Measurements from ENCODE around the gene TDRD12.

DNA sequence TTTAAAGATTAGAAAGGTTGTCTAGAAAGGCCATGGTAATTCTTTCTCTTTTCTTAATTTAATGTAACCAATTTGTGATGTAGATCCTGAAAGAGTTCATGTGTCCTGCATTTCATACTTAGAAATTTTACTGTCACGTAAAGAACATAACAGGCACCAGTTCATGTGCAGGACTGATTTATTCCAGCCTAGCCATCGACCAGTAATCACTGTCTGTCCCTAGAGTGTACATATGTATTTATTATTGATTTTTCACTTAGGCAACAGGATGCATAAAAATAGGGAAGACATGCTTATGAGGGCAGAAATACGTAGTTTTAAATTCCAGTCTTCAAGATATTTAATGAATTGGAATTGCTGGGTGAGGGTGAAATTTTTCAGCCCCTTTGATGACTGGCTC lies 37.6 kb downstream of the TDRD12 start:
- TF ChIP-seq, protein P1, sequence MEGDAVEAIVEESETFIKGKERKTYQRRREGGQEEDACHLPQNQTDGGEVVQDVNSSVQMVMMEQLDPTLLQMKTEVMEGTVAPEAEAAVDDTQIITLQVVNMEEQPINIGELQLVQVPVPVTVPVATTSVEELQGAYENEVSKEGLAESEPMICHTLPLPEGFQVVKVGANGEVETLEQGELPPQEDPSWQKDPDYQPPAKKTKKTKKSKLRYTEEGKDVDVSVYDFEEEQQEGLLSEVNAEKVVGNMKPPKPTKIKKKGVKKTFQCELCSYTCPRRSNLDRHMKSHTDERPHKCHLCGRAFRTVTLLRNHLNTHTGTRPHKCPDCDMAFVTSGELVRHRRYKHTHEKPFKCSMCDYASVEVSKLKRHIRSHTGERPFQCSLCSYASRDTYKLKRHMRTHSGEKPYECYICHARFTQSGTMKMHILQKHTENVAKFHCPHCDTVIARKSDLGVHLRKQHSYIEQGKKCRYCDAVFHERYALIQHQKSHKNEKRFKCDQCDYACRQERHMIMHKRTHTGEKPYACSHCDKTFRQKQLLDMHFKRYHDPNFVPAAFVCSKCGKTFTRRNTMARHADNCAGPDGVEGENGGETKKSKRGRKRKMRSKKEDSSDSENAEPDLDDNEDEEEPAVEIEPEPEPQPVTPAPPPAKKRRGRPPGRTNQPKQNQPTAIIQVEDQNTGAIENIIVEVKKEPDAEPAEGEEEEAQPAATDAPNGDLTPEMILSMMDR (conservative IDR thresholded peaks at IDR 0.05 in 1 of 2, IDR thresholded peaks at IDR 0.05 in 1 of 2; ENCODE audit: low read depth in 1 of 2, low read length in 2 of 2) = no peak
- no peak for TF ChIP-seq EZH2 (IDR thresholded peaks at IDR 0.05; ENCODE audit: low read length, missing control alignments)

All from fibroblast of lung (primary cell).